22Rv1 (cell line): ENCODE data around the gene CYP27C1.

Experiments used
- CTCF ChIP-seq: fragments of 450-650 bp; IDR thresholded peaks from 2 replicates; pipeline ENCODE4 v1.5.1; 2017; ENCODE audit warnings: mild to moderate bottlenecking
- ZFX ChIP-seq: fragments of 450-650 bp; IDR thresholded peaks from 2 replicates; pipeline ENCODE4 v1.6.1; 2017; ENCODE audit warnings: antibody characterized with exemption, borderline replicate concordance

DNA sequence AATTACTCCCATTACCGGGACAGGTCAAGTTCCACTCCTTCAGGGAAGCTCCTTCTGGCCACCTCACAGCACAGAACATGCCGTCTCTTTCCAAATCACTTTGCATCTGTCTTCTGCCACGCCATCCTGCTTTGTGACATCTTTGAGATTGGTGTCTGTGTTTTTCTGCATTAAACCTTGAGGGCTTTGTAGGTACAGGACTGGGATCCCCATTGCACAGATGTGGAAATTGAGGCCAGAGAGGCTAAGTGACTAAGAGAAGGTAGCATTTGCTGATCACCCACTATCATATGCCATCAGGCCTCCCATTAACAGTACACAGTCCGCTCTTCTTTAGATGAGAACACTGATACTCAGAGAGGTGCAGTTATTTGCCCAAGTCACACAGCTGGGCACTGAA lies 9.5 kb upstream of the CYP27C1 start:
- no peak for TF ChIP-seq CTCF
- no peak for TF ChIP-seq ZFX
